GM18520 (cell line): ENCODE measurements around the gene MORC4.
A peak's percentile ranks its signal among the peaks of the same experiment; 100 is the strongest.
"Not testable (repeated sequence)": the region's sequence is repeated elsewhere in the genome, so short reads cannot be mapped to it uniquely, and the experiment has no call there.

Experiments used
- ATAC-seq: cut with Tn5 transposase; IDR thresholded peaks from one replicate; pipeline ENCODE4 v1.9.1; 2021; ENCODE audit not compliant: unreplicated experiment

The MORC4 gene

DNA sequence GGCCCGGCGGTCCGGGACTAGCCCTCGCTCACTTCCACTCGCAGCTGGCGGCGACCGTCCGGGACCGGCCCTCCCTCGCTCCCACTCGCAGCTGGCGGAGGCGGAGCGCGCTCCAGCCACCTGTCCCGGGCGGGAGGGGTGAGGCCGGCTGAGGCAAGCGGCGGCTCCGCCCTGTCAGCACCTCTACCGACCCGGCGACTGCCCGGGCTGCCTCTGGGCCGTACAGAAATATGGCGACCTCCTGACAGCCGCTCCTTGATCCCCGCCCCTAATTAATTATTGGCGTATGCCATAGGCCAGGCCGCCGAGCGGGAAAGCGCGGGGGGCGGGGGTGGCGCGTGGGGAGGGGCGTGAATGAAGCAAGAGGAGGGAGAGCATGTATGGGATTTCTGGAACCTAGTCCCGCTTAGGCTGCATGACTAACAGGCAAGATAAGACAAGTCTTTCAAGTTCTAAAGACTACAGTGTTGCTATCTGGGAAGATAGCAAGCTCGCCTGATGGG is at the start of gene MORC4:
MORC4 (minus strand) TSS at position 200 of the 503 bp plus-strand sequence. CDS start 243 bp downstream, outside the sequence.
- peak; percentile 65 for ATAC-seq

DNA sequence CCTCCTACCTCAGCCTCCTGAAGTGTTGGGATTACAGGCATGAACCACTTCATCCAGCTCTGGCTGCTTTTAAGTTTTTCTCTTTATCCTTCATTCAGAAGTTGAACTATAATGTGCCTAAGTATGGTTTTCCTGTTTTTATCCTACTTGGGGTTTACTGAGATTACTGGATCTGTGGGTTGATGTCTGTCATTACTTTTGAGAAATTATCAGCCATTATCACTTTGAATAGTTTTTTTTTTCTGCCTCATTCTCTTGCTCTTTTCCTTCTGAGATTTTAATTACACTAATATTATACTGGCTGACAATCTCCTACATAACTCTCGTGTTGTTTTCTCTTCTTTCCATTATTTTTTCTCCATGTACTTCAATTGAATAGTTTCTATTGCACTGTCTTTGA is 47.6 kb upstream of the MORC4 start:
- ATAC-seq, result no peak

DNA sequence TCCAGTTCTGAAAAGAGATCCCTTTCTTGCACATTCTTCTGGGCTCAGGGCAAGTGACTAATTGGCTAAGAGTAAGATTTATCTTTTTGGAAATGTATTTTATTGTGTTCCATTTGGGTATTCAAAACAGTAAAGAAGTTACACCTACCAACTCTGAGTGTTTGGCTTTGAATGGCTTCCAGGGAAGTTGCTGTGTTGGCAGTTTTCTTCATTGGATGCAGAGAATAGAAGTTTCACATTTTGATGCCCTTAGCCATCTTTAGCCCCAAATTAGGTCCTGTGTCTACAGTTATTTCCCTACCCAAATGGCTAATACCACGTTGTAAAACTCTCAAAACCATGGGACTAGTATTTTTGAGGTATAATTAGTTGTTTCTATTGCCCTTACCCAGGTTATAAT is 29.7 kb upstream of the MORC4 start:
- ATAC-seq, result no peak

DNA sequence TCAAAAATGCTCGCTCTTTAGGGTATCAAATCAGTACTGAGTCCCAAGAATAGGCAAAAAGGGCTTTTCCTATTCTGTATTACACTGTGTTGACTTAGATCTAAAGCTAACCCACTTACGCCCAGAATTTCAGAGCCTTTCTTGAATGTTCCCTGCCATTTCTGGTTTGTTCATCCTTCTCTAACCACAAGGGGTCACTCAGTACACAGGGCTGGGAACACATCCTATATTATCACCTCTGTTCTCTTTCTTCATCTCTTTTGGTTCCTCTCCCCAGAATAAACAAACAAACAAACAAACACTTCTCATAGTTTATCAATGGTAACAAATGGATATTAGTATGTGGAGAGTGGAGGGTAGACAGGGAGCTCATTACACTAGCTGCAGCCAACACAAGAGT is 25.5 kb upstream of the MORC4 start:
- ATAC-seq, result no peak

DNA sequence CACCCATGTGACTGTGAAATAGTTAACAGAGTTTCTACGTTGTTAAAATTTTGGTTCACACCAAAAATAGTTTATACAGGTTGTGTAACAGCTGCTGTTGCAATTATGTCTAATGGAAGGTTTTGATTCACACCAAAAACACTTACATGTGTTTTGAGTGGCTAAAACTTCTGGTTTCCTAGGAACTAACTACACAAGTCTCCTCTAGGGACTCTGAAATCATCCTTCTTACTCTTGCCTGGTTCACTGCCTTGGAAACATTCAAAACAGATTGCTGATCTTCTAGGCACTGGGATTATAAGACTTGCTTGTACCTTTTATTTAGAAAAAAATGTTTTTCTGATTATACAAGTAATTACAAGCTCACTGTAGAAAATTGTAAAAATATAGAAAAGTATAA is 14.9 kb upstream of the MORC4 start:
- ATAC-seq, result no peak

DNA sequence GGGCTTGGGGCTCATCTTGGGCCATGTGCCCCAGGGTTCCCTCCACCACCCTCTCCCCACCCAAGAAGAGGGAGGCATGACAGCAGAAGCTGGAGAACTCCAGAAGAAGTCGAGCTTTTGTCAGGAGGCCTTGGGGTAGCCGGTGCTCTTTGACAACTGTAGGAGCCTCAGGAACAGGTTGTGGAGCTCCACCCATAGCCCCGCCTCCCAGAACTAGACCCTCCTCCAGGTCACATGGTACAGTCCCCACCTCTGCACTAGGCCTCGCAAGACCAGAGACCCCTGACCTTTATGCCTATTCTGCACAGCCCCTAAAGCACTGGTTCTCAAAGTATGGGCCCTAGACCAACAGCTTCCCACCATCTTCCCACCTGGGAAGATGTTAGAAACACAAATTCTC is 8.0 kb upstream of the MORC4 start:
- no peak for ATAC-seq

DNA sequence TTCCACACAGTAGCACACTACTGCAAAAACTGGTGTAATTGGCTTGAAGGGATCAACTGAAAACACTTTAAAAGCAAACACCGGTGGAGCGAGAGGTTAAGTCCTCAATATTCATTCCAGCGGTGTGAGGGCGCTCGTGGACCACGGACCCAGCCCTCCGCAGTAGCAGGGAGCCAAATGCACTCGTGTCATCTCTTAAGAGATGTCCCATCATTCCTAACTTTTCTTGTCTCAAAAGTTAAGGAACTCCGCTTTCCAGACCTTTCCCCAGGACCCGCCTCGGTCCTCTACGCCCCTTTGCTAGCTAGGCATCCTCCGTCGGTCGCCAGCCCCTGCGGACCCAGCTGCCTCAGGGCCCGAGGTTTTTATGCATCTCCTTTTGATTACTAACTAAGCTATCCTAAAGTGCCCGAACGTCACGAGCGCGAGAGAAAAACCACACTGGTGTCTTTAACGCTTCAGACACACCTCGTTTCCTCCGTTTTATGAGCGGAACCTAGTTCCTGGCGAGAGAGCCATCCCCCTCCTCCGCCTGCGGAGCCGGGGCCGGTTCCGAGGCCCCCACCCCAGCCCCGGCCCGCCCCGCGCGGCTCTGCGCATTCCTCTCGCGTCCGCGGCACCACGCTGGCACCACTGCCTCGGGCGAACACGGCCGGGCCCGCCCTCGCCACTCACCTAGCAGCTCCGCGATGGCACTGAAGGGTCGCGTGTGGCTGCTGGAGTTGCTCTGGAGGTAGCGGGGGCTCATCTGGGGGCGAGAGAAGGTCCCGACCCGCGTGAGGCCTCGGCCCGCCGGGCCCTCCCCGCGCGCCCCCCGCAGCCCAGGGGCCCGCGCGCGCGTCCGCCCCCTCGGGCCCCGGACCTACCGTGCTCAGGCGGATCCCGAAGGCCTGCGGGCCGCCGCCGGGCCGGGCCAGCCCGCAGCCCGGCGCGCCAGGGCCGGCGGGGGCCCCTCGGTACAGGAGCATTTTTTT is 723 bp downstream of the MORC4 start:
- no peak for ATAC-seq

DNA sequence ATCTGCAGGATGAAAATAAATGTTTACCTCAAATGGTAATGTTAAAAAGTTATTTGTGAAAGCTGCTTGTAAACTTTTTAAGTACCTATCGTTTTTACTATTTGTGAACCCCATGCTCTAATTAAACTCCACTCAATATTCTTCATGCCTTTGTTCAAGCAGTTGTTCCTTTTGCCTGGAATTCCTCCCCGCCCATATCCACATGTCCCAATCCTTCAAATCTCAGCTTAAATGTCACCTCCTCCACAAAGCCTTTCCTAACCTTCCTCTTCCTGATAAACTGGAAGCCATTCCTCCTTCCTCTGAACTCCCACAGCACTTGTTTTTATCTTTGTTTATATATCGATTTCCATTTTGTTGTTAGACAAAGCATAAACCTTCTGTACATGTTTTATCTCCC is 2.4 kb downstream of the MORC4 start:
- ATAC-seq, result no peak

DNA sequence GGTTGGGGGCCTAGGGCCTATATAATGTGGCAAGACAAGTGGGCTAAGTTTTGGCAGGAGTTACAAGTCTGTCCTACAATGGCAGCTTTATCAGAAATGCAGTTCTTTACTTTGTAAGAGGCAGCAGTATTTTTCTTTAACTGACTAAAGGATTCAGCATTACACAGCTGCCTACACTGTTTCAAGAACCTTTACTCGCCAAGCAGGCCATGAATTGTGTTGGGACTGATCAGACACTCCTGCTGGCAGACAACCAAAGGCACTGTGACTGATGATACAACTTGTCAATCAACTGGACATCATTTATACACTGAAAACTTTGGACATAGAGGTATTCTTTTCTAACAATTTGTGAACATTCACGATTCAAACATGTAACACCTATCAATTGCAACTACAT is 4.3 kb downstream of the MORC4 start:
- no peak for ATAC-seq

DNA sequence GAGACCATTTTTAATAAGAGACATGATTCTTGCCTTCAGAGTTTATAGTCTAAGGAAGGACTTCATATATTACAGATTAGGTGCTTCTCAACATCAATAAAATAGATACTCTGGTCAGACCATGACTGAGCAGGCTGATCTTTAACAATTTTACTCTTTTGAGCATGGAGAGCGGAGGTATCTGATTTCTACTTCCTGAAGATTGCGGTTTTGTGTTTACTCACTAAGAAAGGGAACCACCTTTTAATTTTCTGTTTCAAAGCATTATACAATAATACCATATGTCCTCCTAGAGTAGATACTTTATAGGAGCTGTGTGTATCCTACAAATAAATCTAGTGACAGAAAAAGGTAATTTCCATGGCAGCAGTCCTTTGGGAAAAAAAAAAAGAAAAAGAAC is 12.5 kb downstream of the MORC4 start:
- no peak for ATAC-seq

DNA sequence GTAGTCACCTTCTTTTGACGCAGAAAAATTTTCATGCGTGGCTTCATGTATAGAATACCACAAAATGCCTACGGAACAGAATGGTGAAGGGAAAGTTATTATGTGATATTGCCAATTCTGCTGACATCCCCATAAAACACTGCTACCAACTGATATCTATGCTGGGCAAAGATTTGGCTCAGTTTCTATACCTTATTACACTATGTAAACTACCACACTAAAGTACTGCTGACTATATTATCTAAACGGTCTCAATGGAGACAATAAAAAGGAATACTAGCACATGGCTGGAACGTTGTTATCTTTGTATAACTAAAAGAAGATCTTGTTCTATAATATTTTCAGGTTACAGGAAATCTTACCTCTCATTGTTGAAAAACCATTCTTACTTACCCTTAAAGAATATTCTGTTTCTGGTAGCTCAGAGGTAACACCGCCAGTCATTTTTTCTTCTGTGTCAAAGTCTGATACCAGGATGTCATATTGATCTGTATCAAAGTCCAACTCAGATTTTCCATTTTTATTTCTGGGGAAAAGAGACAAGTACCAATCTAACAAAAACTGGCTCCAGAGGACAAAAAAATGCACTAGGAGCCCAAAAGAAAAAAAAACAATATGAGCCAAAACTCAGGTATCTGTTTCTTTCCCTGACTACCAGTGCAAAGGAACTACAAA is 18.9 kb downstream of the MORC4 start:
- no peak for ATAC-seq

DNA sequence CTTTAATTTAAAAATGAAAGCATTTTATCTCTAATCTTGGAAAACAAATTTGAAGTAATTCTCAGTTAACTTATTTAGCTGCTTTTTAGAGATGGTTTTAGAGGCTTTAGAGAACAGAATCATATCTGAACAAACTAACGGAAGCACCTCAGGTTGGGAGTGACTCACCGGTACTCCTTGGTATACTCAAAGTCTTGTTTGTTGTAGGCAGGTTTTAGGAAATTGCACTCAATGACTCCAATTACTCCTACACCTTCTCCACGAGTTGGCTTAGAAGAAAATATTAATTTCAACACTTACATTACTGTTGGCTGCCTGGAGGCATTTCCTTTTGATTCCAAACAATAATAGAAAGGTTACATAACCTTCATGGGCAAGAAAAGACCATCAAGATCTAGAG is 23.6 kb downstream of the MORC4 start:
- ATAC-seq, result no peak

DNA sequence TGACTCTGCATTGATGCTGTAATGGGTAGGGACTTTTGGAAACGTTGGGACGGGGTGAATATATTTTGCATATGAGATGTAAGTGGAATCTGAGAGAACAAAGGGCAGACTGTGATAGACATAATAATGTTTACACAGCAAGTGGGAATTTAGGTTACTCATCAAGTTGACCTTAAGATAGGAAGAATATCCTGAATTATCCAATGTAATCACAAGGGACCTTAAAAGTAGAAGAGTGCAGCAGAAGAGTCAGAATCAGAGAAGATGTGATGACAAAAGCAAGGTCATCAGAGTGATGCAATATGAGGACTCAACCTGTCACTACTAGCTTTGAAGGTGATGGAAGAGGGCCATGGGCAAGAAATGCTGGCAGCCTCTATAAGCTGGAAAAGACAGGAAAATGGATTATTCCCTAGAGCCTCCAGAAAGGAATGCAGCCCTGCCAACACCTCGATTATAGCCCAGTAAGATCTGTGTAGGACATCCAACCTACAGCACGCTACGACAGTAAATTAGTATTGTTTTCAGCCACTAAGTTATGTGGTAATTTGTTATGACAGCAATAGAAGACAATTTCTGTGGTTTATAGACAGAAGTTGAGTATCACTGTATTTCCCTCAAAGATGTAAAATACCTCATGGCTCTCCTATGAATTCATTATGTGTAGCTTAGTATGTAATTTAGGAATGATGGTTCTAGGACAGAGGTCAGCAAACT is 26.4 kb downstream of the MORC4 start:
- no peak for ATAC-seq

DNA sequence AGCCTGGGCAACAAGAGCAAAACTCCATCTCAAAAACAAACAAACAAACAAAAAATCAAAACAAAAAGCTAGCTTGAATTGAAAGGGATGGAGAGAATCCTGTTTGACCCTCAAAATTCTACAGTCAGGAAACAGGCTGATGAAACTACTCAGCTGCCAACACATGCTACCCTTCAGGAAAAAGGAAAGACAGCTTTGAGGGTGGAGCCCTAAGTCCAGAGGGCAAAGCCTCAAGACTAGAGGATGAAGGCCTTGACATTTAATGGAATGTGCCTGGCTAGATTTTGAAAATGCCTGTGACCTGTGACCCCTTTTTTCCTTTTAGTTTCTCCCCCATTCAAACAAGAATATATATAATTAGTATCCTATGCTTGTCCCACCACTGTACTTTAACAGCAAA is 27.1 kb downstream of the MORC4 start:
- no peak for ATAC-seq

DNA sequence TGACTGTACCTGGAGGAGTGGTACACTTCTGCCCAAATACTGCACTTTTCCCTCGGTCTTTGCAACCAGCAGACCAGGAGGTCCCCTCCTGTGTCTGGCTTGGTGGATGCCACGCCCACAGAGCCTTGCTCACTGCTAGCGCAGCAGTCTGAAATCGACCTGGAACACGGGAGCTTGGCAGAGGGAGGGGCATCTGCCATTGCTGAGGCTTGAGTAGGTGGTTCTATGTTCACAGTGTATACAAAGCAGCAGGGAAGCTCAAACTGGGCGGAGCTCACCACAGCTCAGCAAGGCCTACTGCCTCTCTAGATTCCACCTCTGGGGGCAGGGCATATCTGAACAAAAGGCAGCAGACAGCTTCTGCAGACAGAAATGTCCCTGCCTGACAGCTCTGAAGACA is 33.5 kb downstream of the MORC4 start:
- ATAC-seq, result not testable (repeated sequence)

DNA sequence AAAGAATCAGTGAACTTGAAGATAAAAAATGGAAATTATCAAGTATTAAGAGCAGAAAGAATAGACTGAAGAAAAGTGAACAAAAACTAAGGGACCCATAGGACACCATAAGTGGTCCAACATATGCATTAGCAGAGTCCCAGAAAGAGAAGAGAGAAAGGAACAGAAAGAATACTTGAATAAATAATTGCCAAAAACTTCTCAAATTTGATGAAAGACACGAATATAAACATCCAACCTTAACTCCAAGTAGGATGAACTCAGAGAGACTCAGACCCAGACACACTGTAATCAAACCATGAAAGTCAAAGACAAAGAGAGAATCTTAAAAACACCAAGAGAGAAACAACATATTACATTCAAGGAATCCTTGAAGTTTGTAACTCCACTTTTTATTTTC is 35.7 kb downstream of the MORC4 start:
- no peak for ATAC-seq

DNA sequence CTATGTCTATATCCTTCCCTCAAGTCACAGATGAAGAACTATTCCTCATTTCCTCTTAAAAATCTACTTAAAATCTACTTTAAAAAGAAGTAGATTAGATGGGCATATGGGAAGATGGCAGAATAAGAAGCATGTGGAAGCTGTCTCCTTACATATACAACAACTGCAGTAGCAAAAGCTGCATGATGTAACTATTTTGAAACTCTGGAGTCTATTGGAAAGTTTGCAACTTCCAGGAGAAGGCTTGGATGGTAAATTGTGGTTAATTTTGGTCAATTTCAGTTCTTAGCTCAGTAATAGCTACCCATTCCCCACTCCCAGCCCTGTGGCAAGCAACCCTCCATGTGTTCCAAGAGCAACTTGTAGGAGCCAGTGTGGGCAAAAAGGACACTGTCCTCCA is 36.9 kb downstream of the MORC4 start:
- ATAC-seq, result no peak

DNA sequence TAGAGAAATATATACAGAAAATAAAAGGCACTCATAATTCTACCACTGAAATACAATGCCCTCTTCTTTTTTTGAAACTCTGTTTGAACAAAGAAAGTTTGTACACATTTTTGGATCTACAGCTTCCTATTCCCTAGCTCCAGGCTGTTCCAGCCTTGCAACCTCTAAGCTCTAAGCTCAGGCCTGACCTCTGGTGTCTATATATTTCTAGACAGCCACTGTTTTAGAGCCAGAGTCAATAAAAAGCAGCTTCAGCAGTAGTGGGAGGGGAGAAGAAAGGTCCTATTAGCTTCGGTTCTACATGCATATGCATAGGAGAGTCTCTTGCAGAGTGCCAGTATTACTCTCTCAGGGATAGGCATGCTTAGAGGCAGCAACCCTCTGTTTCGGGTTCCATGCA is 40.1 kb downstream of the MORC4 start:
- no peak for ATAC-seq

DNA sequence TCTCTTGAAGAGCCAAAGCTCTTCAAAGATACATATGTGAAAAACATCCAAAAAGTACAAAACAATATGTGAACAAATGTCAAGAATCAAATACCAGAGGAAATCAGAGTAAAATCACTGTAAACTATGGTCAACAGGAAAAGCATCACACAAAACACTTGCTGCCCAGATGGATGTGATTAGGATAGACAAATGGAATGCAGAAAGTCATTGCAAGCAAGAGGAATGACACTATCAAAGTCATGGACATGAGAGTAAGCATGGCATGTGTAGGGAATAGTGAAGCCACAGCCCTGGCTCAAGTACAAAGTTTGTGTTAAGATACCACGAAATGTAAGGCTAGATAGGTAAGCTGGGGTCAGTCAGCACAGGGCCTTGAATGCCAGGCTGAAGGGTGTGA is 42.2 kb downstream of the MORC4 start:
- ATAC-seq, result no peak

DNA sequence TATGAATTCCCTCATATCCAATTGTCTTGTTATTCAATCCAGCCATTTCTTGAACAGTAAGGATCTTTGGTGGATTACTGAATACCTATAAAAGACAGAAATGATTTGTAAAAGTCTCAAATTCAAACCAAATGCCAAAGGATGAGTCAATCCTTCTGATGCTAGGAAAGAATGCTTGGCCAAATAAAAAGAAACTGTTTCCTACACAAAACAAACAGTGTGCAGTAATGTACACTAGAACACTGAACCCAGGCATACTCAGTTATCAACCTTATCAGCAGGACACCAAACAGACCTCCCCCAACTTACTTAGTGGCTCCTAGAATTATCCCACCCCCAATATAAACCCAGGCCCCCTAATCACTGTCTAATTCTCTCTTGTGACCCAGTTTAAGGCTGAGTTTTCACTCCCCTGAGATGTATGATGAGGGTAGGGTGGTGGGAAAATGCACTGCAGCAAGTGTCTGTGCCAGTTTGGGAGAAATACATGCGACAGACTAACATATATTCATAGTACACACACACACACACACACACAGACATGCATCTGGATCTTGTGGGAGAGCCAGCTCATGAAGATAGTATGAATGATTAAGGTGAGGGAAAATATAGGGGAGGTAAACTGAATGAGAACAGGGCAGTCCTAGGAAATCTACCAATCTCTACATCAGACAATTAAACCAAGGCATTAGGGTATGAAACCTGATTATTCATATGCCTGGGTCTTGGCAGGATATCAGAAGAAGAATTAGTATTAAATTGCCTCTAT is 44.8 kb downstream of the MORC4 start:
- no peak for ATAC-seq

DNA sequence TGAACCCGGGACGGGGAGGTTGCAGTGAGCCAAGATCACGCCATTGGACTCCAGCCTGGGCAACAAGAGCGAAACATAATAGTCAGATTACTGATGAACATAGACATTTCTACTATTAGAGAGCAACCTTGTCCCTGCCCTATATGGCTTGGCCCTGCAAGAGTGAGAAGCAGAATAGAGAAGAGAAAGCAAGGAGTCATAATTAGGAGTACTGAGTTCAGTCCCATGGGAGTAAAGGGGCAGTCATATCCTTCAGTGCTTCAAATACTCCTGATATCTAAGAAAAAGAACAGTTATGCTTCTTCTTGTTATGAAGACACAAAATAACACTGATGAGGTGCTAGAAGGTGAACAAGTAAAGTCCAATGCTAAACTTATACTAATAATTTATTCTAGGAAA is 46.0 kb downstream of the MORC4 start:
- ATAC-seq, result no peak
